CD4-positive, alpha-beta T cell treated with Interleukin-12 subunit alpha and Interleukin-12 subunit beta, for 1 hour (primary cell): ENCODE results near the gene CTRB1.

Source experiments
- DNase-seq: peaks from one replicate; pipeline ENCODE4 v3.0.0-alpha.2; 2020

Gene CTRB1

DNA sequence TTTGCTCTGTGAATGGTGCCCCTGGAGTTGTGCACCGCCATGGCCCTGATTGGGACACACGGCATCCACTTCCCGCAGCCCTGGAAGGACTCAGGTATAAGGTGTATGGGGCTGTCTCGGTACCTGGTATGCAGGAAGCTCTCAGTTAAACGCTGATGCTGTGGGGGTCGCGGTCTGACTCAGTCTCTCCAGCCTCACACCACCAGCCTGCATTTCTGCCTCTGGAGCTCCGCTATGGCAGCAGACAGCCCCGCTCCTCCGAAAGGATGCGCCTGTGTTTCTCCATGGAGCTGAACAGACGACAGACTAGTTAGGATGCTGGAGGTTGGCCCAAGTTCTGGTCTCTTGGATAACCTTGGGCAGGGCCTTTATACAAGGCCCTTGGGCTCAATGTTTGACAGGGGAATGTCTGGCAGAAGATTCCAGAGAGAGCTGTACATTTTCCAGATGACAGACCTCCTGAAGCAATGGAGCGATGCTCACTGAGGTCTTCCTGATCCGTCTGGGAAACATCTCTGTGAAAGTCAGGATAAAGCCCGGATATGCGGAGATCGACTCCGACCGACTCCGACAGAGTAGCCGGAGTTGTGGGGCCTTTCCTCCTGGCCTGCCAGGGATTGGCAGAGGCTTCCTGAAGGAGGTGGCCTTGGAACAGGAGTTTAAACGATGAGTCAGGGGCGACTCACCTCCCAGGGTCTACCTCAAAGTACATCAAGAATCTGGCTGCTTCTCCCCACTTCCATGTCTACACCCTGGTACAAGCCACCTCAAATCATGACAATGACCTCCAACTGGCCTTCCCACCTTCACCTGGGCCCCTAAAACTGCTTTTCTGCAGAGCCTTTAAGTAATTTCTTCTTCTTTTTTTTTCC, 54.5 kb downstream of the CTRB1 start:
- no peak for DNase-seq
